HAP-1 (cell line): ENCODE measurements around the gene CHMP6.

Experiments used
- DNase-seq, 2 experiments: peaks; one replicate each; pipeline ENCODE4 v3.0.0-alpha.2; 2016 to 2020; ENCODE audit warnings: low spot score in 2 of 2
- H3K27me3 ChIP-seq: fragments of 250-450 bp; sonication (Bioruptor Pico); 2 replicates; pipeline ENCODE4 v1.5.1; 2020; ENCODE audit warnings: low read depth, mild to moderate bottlenecking, moderate library complexity
- H3K36me3 ChIP-seq: fragments of 250-450 bp; sonication (Bioruptor Pico); replicated peaks from 2 replicates; pipeline ENCODE4 v1.5.1; 2020; ENCODE audit warnings: mild to moderate bottlenecking
- H3K4me1 ChIP-seq: fragments of 250-450 bp; sonication (Bioruptor Pico); 2 replicates; pipeline ENCODE4 v1.5.1; 2020; ENCODE audit warnings: mild to moderate bottlenecking
- H3K4me3 ChIP-seq: fragments of 250-450 bp; sonication (Bioruptor Pico); 2 replicates; pipeline ENCODE4 v1.5.1; 2020; ENCODE audit warnings: mild to moderate bottlenecking, moderate library complexity
- H3K9me3 ChIP-seq: fragments of 250-450 bp; sonication (Bioruptor Pico); 2 replicates; pipeline ENCODE4 v1.5.1; 2020; ENCODE audit warnings: mild to moderate bottlenecking, moderate library complexity
- in situ Hi-C: fragments of 300-500 bp; cut with MboI; formaldehyde crosslinking; loops from 3 replicates; pipeline ENCODE4 v1.14.3; 2020; ENCODE audit warnings: low sequenced_read_pairs, inconsistent platforms, mixed read lengths

CHMP6 gene

DNA sequence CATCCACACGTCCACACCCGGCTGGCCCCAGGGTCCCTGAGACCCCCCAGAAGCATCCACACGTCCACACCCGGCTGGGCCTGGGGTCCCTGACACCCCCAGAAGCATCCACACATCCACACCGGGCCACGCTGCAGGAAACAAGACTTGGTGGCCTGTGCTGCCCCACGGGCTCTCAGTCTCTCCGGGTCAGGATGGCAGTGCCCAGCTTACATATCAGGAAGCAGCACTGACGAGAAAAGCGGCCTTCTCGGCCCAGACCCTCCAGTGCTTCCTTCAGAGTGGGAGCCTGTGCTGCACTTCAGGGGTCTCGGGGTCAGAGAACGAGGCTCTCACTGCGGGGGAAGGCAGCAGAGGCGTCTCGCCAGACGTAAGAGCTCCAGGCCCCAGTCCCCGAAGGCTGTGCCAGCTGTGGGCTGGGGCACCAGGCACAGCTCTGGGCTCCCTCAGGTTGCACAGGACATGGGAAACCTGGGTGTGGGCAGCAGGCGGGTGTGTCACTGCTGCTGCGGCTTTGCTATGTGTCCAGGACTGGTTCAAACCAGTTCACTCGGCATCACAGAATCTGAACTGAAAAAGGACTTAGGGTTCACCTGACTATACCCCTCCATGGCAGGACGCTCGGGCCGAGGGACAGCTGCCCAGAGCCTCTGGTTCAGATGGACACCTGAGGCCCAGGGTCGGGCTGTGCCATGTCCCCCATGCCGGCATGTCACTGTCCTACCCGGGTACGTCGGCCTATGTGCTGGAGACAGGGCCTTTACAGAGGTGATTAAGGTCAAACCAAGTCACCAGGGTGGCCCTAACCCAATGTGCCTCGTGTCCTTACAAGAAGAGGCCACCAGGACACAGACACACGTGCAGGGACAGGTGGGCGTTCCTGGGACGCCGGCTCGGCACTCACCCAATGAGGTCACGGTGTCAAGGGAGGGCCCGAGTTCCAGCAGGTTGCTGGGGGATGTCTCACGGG lies 40.2 kb upstream of the CHMP6 start:
- no peak for DNase-seq
- Histone ChIP-seq H3K27me3 (no peaks in the 10 kb centered on the region), H3K4me1 (peaks cover 6% of the 10 kb centered on the region), H3K9me3 (no peaks in the 10 kb centered on the region), H3K4me3 (no peak overlapping the region), H3K36me3 (peaks cover 5% of the 10 kb centered on the region)
- in situ Hi-C loops, result no loop called here

GRCh38 chr17:80952291-80952690 lies 39.4 kb upstream of the CHMP6 start:
- Histone ChIP-seq H3K4me3 (no peak overlapping the region), H3K9me3 (no peaks in the 10 kb centered on the region), H3K36me3 (no peaks in the 10 kb centered on the region; the same call in 1 of the 2 replicates), H3K4me1 (peaks cover 9% of the 10 kb centered on the region), H3K27me3 (no peaks in the 10 kb centered on the region)
- no peak for DNase-seq
- in situ Hi-C loops, result no loop called here

DNA sequence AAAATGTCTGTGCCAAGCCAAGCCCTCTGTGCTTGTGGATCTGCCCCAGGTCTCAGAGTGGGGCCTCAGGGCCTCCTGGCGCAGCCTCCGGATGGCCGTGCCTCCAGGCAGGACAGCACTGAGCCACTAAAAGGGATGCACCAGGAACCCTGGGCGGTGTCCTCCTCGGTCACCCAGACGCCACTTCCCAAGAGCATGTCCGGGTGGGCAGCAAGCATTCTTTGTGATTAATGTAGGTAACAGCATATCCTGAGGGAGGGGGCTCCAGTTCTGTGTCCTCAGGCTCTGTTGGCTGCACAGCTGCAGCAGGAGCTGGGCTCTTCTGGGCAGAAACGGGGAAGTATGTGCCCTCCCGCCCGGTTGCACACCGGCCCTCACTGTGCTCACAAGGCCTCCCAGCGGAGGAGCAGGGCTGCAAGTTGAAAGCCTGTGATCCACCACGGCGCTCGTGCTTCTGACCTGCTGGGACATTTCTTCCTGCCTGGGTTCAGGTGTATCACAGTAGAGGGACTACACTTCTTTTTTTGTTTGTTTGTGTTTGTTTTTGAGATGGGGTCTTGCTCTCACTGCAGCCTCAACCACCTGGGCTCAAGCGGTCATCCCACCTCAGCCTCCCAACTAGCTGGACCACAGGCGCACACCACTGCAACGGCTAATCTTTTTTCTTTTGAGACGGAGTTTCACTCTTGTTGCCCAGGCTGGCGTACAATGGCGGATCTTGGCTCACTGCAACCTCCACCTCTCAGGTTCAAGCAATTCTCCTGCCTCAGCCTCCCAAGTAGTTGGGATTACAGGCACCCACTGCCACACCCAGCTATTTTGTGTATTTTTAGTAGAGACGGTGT lies 37.9 kb upstream of the CHMP6 start:
- Histone ChIP-seq H3K4me3 (no peak overlapping the region), H3K36me3 (no peaks in the 10 kb centered on the region; the same call in 1 of the 2 replicates), H3K4me1 (peaks cover 9% of the 10 kb centered on the region), H3K27me3 (no peaks in the 10 kb centered on the region), H3K9me3 (no peaks in the 10 kb centered on the region)
- in situ Hi-C loops, result no loop called here
- DNase-seq, result no peak

DNA sequence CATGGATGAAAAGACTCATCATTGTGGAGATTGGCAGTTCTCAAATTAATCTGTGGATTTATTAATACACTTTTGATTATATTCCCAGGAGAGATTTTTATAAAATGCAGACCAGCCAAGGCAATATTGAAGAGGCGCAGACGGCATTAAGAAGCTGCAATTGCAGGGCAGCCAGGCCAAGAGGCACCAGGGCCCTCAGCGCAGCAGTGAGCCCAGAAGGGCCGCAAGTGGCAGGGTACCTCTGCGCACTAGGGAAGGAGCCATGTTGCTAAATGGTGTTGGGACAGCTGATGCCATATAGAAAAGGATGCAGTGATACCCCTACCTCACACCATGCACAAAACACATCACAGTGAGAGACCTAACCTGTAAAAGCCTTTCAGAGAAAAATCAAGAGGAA lies 36.6 kb upstream of the CHMP6 start:
- Histone ChIP-seq H3K36me3 (no peaks in the 10 kb centered on the region; the same call in 1 of the 2 replicates), H3K4me3 (no peak overlapping the region), H3K27me3 (no peaks in the 10 kb centered on the region), H3K9me3 (no peaks in the 10 kb centered on the region), H3K4me1 (peaks cover 9% of the 10 kb centered on the region)
- in situ Hi-C loops, result no loop called here
- no peak for DNase-seq

DNA sequence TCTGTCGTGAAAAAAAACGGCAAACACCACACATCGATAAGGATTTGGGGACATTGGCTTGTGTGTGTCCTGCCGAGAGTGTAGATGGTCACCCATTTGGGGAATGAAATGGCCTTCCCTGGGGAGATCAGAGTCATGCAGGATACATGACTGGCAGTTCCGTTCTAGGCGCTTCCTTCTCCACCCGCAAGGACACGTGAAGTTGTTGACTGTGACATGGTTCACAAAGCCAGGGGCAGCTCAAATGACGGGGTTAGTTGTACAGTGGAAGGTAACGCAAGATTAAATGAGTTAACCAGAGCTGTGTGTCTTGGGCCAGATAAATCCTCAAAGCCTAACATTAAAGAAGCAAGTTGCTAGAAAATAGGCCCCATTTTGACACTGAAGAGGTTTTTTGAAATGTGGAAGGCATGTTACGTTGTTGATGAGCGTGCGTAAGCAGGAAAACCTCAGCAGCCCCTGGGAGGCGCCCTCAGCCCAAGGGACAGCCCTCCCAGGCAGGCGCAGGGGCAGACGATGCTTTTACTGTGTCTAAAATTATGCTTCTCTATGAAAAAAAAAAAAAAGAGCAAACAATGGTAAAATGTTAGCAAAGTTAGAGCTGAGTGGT lies 35.9 kb upstream of the CHMP6 start:
- Histone ChIP-seq H3K9me3 (no peaks in the 10 kb centered on the region), H3K4me3 (no peak overlapping the region), H3K27me3 (no peaks in the 10 kb centered on the region), H3K36me3 (no peaks in the 10 kb centered on the region; the same call in 1 of the 2 replicates), H3K4me1 (peaks cover 9% of the 10 kb centered on the region)
- peak in 1 of 2 experiments; percentile 59 for DNase-seq
- in situ Hi-C loops, result no loop called here

GRCh38 chr17:80956321-80957190 lies 35.1 kb upstream of the CHMP6 start:
- no peaks in the 10 kb centered on the region for H3K36me3 ChIP-seq
- H3K4me1 ChIP-seq, result peaks cover 9% of the 10 kb centered on the region
- in situ Hi-C loops, result no loop called here
- no peaks in the 10 kb centered on the region for H3K27me3 ChIP-seq
- H3K4me3 ChIP-seq, result no peak overlapping the region
- no peaks in the 10 kb centered on the region for H3K9me3 ChIP-seq
- peak; percentile 68 to 76 for DNase-seq

GRCh38 chr17:80957461-80957941 lies 34.1 kb upstream of the CHMP6 start:
- Histone ChIP-seq H3K27me3 (no peaks in the 10 kb centered on the region), H3K36me3 (no peaks in the 10 kb centered on the region), H3K9me3 (no peaks in the 10 kb centered on the region), H3K4me1 (peaks cover 9% of the 10 kb centered on the region), H3K4me3 (no peak overlapping the region)
- DNase-seq, result no peak
- in situ Hi-C loops, result no loop called here

GRCh38 chr17:80959330-80960036 lies 32.2 kb upstream of the CHMP6 start:
- in situ Hi-C loops, result no loop called here
- Histone ChIP-seq H3K4me1 (peaks cover 9% of the 10 kb centered on the region), H3K27me3 (no peaks in the 10 kb centered on the region), H3K36me3 (no peaks in the 10 kb centered on the region), H3K9me3 (no peaks in the 10 kb centered on the region), H3K4me3 (no peak overlapping the region)
- no peak for DNase-seq

GRCh38 chr17:80960037-80960796 lies 31.4 kb upstream of the CHMP6 start:
- no peaks in the 10 kb centered on the region for H3K27me3 ChIP-seq
- H3K9me3 ChIP-seq, result no peaks in the 10 kb centered on the region
- no peak for DNase-seq
- H3K4me3 ChIP-seq, result no peak overlapping the region
- H3K4me1 ChIP-seq, result peaks cover 9% of the 10 kb centered on the region
- in situ Hi-C loops, result no loop called here
- no peaks in the 10 kb centered on the region for H3K36me3 ChIP-seq

- no peaks in the 10 kb centered on the region for H3K36me3 ChIP-seq
- H3K4me3 ChIP-seq, result no peak overlapping the region
- DNase-seq, result no peak
- H3K27me3 ChIP-seq, result no peaks in the 10 kb centered on the region
- peaks cover 4% of the 10 kb centered on the region for H3K4me1 ChIP-seq
- in situ Hi-C loops, result no loop called here
- no peaks in the 10 kb centered on the region for H3K9me3 ChIP-seq
Observed at GRCh38 chr17:80960797-80961452, 30.7 kb upstream of the CHMP6 start.

DNA sequence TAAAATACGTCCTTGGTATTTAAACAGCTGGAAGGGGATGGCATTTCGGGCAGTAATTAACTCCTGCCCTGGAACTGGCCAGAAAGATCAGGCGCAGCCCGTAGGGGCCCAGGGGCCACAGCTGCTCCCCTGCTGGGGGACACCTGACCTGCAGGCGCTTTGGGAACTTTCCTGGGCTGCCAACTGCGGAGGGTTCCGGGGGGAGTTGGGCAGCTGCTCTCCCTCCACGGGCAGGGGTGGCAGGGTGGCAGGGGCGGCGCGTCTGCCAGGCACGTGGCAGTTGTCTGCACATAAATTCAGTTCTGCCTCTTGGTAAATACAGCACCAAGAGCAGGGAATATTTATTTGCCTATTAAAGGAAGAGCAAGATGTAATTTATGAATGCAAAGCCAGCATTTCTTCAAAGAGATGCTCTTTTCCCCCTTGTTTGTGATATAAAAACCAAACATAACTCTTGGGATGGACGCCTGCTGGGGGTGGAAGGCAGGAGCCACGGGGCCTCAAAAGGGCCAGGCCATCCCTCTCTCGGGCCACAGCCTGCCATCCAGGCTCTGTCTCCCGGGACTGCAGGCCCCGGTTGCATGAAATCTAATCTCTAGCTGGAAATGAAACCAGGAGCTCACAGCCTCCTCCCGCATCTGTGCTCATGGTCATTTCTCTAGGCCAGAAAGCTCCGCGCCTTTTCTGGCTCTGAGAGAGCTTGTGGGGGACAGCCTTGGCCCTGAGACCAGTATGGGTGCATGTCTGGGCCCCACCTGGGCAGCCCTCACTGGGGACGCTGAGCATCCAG lies 29.9 kb upstream of the CHMP6 start:
- Histone ChIP-seq H3K4me3 (no peak overlapping the region), H3K4me1 (no peaks in the 10 kb centered on the region), H3K9me3 (no peaks in the 10 kb centered on the region), H3K36me3 (no peaks in the 10 kb centered on the region), H3K27me3 (no peaks in the 10 kb centered on the region)
- DNase-seq, result no peak
- in situ Hi-C loops, result no loop called here
